Endothelial cell (in vitro differentiated cells): ENCODE data around the gene ENOPH1. TPM values are rescaled to one million over a fixed set of nuclear protein-coding genes. Genes with fewer than 3 reads are reported as not detected.
A peak's percentile ranks its signal among the peaks of the same experiment; 100 is the strongest.

Experiments
- DNase-seq: peaks from one replicate; pipeline ENCODE4 v3.0.0; 2021; ENCODE audit warnings: low spot score
- H3K27ac Mint-ChIP-seq: one replicate; pipeline ENCODE4 v1.8.0; 2021; ENCODE audit warnings: mixed read lengths, inconsistent platforms; ENCODE audit not compliant: unreplicated experiment
- H3K27me3 Mint-ChIP-seq: one replicate; pipeline ENCODE4 v1.8.0; 2021; ENCODE audit warnings: mild to moderate bottlenecking, moderate library complexity, mixed read lengths, inconsistent platforms; ENCODE audit not compliant: unreplicated experiment
- H3K36me3 Mint-ChIP-seq: one replicate; pipeline ENCODE4 v1.8.0; 2021; ENCODE audit warnings: mild to moderate bottlenecking, low read depth, mixed read lengths, inconsistent platforms; ENCODE audit not compliant: unreplicated experiment
- H3K4me1 Mint-ChIP-seq: one replicate; pipeline ENCODE4 v1.8.0; 2021; ENCODE audit warnings: mild to moderate bottlenecking, mixed read lengths, inconsistent platforms; ENCODE audit not compliant: unreplicated experiment
- H3K4me3 Mint-ChIP-seq: one replicate; pipeline ENCODE4 v1.8.0; 2021; ENCODE audit warnings: mild to moderate bottlenecking, mixed read lengths, inconsistent platforms; ENCODE audit not compliant: unreplicated experiment
- H3K9me3 Mint-ChIP-seq: one replicate; pipeline ENCODE4 v1.8.0; 2021; ENCODE audit warnings: mixed read lengths, inconsistent platforms; ENCODE audit not compliant: unreplicated experiment
- CTCF ChIP-seq: fragments of 200-600 bp; sonication (generic); IDR thresholded peaks from one replicate; pipeline ENCODE4 v1.5.0; 2021; ENCODE audit warnings: antibody characterized with exemption; ENCODE audit not compliant: unreplicated experiment
- total RNA-seq: library from RNA; stranded (reverse); fragmentation: NEBNext Ultra II Directional; extraction: Animal tissue kit (Norgen Biotek cat#: 25700); gene quantifications from one replicate; pipeline ENCODE4 v1.2.1, GENCODE V29; 2021; ENCODE audit not compliant: unreplicated experiment

Gene ENOPH1
- total RNA-seq, 1 donor from 2014 or later, result 37.1 TPM

- Mint-ChIP-seq H3K36me3 (no peaks in the 10 kb centered on the region), H3K4me1 (no peaks in the 10 kb centered on the region), H3K27ac (no peak overlapping the region), H3K9me3 (no peaks in the 10 kb centered on the region), H3K4me3 (no peak overlapping the region), H3K27me3 (no peaks in the 10 kb centered on the region)
- no peak for DNase-seq
- no peak for TF ChIP-seq CTCF
These were observed 14.4 kb upstream of the ENOPH1 start for GRCh38 chr4:82415922-82416365.

- Mint-ChIP-seq H3K27me3 (no peaks in the 10 kb centered on the region), H3K9me3 (no peaks in the 10 kb centered on the region), H3K27ac (no peak overlapping the region), H3K4me3 (no peak overlapping the region), H3K36me3 (peaks cover 16% of the 10 kb centered on the region), H3K4me1 (no peaks in the 10 kb centered on the region)
- no peak for DNase-seq
- TF ChIP-seq CTCF, result no peak
These were observed 10.9 kb upstream of the ENOPH1 start for GRCh38 chr4:82419451-82419850.

GRCh38 chr4:82421796-82422560, 8.4 kb upstream of the ENOPH1 start:
- DNase-seq, result no peak
- Mint-ChIP-seq H3K27me3 (no peaks in the 10 kb centered on the region), H3K36me3 (peaks cover 39% of the 10 kb centered on the region), H3K9me3 (no peaks in the 10 kb centered on the region), H3K4me1 (peaks cover 16% of the 10 kb centered on the region), H3K4me3 (no peak overlapping the region), H3K27ac (no peak overlapping the region)
- TF ChIP-seq CTCF, result no peak

- Mint-ChIP-seq H3K36me3 (peaks cover 43% of the 10 kb centered on the region), H3K9me3 (no peaks in the 10 kb centered on the region), H3K4me3 (peak overlapping the region; percentile 13), H3K4me1 (peaks cover 22% of the 10 kb centered on the region), H3K27me3 (no peaks in the 10 kb centered on the region), H3K27ac (no peak overlapping the region)
- DNase-seq, result no peak
- TF ChIP-seq CTCF, result no peak
These were observed 7.8 kb upstream of the ENOPH1 start for GRCh38 chr4:82422616-82423015.

- H3K9me3 Mint-ChIP-seq, result no peaks in the 10 kb centered on the region
- peaks cover 52% of the 10 kb centered on the region for H3K36me3 Mint-ChIP-seq
- TF ChIP-seq CTCF, result no peak
- DNase-seq, result no peak
- H3K27me3 Mint-ChIP-seq, result peaks cover 4% of the 10 kb centered on the region
- peaks cover 31% of the 10 kb centered on the region for H3K4me1 Mint-ChIP-seq
- H3K4me3 Mint-ChIP-seq, result peak overlapping the region; percentile 70
- no peak overlapping the region for H3K27ac Mint-ChIP-seq
These were observed 6.9 kb upstream of the ENOPH1 start for GRCh38 chr4:82423245-82424054.
